UCSD-AML1 (cell line): ENCODE results near the gene REEP5.

Experiments used
- DNase-seq: peaks from one replicate; lab custom pipeline; 2025; ENCODE audit not compliant: unreplicated experiment; lab: John Stamatoyannopoulos, UW

The REEP5 gene

DNA sequence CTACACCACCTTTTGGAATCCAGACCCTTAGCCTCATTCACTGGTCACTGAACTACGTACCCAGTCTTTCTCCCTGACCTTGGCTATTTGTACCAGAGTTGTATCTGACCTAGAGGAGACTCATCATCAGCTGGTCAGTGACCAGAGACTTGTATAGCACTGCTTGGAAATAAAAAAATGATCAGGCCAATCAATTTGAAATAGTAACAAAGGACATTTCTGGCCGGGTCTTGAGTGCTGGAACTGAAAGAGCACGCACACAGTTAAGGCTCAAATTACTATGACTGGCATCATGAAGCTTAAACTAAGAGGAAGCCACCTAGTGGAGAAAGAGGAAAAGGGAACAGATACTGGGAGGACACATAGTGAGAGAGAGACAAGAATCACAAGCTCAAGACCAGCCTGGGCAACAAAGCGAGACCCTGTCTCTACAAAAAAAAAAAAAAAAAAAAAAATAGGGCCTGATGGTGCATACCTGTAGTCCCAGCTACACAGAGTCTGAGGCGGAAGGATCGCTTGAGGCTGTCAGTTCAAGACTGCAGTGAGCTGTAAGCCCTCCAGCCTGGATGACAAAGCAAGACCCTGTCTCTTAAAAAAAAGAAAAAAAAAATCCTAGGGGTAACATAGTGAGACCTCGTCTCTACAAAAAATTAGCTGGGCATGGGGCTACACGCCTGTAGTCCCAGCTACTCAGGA lies 73.8 kb downstream of the REEP5 start:
- DNase-seq: no peak

DNA sequence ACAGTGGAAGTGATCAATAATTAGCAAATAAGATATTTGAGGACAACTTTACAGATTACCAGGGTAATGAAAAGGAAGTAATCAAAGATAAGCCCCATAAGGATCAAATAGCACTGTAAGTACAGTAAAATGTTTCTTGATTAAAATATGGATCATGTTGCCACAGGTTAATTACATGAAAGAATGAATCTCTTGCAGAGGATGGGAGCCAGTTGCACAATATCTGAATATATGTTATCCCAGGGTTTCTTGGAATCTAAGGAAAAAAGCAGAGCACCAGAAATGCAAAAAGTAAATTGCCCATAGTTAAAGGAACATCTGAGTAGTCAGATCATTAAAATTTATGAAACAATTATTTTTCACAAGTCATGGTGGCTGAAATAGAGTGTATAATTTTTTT lies 74.7 kb downstream of the REEP5 start:
- no peak for DNase-seq

DNA sequence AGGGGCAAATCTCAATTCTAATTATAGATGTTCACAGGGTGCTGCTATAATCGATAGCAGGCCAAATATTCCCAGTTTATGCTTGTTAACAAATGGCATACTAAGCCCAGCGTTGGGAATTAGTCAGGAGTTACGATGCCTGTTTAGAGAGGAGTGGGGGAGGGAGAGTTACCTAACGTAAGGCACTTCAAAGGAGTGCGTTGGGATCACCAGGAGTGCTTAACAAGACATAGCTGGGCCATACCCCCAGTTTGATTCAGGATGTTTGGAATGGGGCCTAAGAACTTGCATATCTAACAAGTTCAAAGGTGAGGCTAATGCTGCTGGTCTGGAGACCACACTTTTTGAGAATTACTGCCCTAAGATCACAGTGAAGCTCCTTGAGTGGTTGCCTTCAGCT lies 75.5 kb downstream of the REEP5 start:
- DNase-seq: no peak

DNA sequence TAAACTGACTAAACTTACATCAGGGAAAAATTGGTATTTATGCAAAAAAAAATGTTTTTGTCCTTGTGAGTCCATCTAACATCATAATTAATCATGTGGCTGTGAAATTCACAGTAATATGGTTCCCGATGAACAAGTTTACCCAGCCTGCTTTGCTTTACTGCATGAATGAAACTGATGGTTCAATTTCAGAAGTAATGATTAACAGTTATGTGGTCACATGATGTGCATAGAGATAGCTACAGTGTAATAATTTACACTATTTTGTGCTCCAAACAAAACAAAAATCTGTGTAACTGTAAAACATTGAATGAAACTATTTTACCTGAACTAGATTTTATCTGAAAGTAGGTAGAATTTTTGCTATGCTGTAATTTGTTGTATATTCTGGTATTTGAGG lies 77.5 kb downstream of the REEP5 start:
- no peak for DNase-seq

DNA sequence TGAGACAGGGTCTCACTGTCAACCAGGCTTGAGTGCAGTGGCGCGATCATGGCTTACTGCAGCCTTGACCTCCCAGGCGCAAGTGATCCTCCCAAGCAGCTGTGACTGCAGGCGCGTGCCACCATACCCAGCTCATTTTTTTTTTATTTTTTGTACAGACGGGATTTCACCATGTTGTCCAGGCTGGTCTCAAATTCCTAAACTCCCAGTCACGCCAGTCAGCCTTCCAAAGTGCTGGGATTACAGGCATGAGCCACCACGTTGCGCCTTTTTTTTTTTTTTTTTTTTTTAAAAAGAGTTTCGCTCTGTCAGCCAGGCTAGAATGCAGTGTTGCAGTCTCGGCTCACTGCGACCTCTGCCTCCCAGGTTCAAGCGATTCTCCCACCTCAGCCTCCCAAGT lies 88.1 kb downstream of the REEP5 start:
- no peak for DNase-seq

DNA sequence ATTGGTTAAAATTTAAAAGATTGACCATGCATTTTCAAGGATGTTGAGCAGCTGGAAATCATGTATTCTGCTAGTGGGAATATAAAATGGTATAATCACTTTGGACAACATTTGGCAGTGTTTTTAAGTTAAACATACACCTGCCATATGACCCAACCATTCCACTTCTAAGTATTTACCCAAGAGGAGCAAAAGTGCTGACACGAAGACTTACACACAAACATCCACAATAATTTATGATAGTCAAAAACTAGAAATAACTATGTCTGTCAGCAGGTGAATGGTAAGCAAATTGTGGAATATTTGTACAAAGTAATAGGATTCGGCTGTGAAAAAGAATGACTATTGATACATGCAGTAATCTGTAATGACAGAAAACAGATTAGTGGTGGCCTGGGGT lies 91.6 kb downstream of the REEP5 start:
- no peak for DNase-seq
